ENCODE results near the gene CRYBB1.
A peak's percentile ranks its signal among the peaks of the same experiment; 100 is the strongest.

CRYBB1 gene

GRCh38 chr22:26570864-26571525 lies 46.8 kb downstream of the CRYBB1 start:
- no peak for DNase-seq
- ChIA-PET POLR2A (no interaction called here), CTCF (interaction anchor here (0.7 to 1.5 kb wide), 3 partner anchors 8 to 16 kb away, joined by 3 to 5 read pairs (median 3); no protein-coding TSS in a partner anchor)
- WGBS (ENCODE audit: insufficient coverage) = 90% methylated on average over 13 of the region's 13 CpGs
- Histone ChIP-seq H3K4me1 (ENCODE audit: control extremely low read depth in 1 of 4, control insufficient read depth in 4 of 4, insufficient read depth in 4 of 4, low read length in 3 of 4) (peaks cover 19 to 77% (median 55%) of the 10 kb centered on the region in 4 experiments), H3K27ac (ENCODE audit: insufficient read depth in 1 of 2, low read depth in 1 of 2, low read length in 2 of 2, poor library complexity in 1 of 2, severe bottlenecking in 2 of 2) (no peak overlapping the region), H3K27me3 (replicated peaks in 2 of 5; ENCODE audit: control insufficient read depth in 4 of 5, insufficient read depth in 5 of 5, low read length in 4 of 5) (no peaks in the 10 kb centered on the region), H3K36me3 (ENCODE audit: control insufficient read depth in 4 of 4, insufficient read depth in 4 of 4, low read length in 3 of 4) (peaks cover 0 to 3% (median 0%) of the 10 kb centered on the region in 4 experiments), H3K4me3 (ENCODE audit: control insufficient read depth in 1 of 7, extremely low read depth in 1 of 7, insufficient read depth in 4 of 7, low read depth in 2 of 7, low read length in 6 of 7) (no peak overlapping the region), H3K9me3 (ENCODE audit: control extremely low read depth in 1 of 5, control insufficient read depth in 4 of 5, insufficient read depth in 2 of 5, low read depth in 1 of 5, low read length in 4 of 5) (no peaks in the 10 kb centered on the region)

GRCh38 chr22:26570115-26570514 lies 47.7 kb downstream of the CRYBB1 start:
- Histone ChIP-seq H3K27ac (ENCODE audit: insufficient read depth in 1 of 2, low read depth in 1 of 2, low read length in 2 of 2, poor library complexity in 1 of 2, severe bottlenecking in 2 of 2) (no peak overlapping the region), H3K27me3 (replicated peaks in 2 of 5; ENCODE audit: control insufficient read depth in 4 of 5, insufficient read depth in 5 of 5, low read length in 4 of 5) (no peaks in the 10 kb centered on the region), H3K4me1 (ENCODE audit: control extremely low read depth in 1 of 4, control insufficient read depth in 4 of 4, insufficient read depth in 4 of 4, low read length in 3 of 4) (peaks cover 18 to 76% (median 54%) of the 10 kb centered on the region in 4 experiments), H3K36me3 (ENCODE audit: control insufficient read depth in 4 of 4, insufficient read depth in 4 of 4, low read length in 3 of 4) (peaks cover under 1 to 6% (median 2%) of the 10 kb centered on the region in 4 experiments), H3K4me3 (ENCODE audit: control insufficient read depth in 1 of 7, extremely low read depth in 1 of 7, insufficient read depth in 4 of 7, low read depth in 2 of 7, low read length in 6 of 7) (peak overlapping the region in 2 of 7 experiments; percentile 16 to 26), H3K9me3 (ENCODE audit: control extremely low read depth in 1 of 5, control insufficient read depth in 4 of 5, insufficient read depth in 2 of 5, low read depth in 1 of 5, low read length in 4 of 5) (no peaks in the 10 kb centered on the region)
- WGBS (ENCODE audit: insufficient coverage) = 2% methylated on average over 10 of the region's 10 CpGs
- peak in 2 of 3 donors; percentile 80 to 82 for DNase-seq
- POLR2A ChIA-PET = no interaction called here
- CTCF ChIA-PET = interaction anchor here (0.7 to 1.5 kb wide), 2 partner anchors 13 to 15 kb away, joined by 3 read pairs; no protein-coding TSS in a partner anchor

GRCh38 chr22:26568207-26568706 lies 49.6 kb downstream of the CRYBB1 start:
- H3K27me3 ChIP-seq (replicated peaks in 2 of 5; ENCODE audit: control insufficient read depth in 4 of 5, insufficient read depth in 5 of 5, low read length in 4 of 5) = no peaks in the 10 kb centered on the region
- peaks cover 7 to 57% (median 39%) of the 10 kb centered on the region in 4 experiments for H3K4me1 ChIP-seq (ENCODE audit: control extremely low read depth in 1 of 4, control insufficient read depth in 4 of 4, insufficient read depth in 4 of 4, low read length in 3 of 4)
- H3K4me3 ChIP-seq (ENCODE audit: control insufficient read depth in 1 of 7, extremely low read depth in 1 of 7, insufficient read depth in 4 of 7, low read depth in 2 of 7, low read length in 6 of 7) = no peak overlapping the region
- no peak overlapping the region for H3K27ac ChIP-seq (ENCODE audit: insufficient read depth in 1 of 2, low read depth in 1 of 2, low read length in 2 of 2, poor library complexity in 1 of 2, severe bottlenecking in 2 of 2)
- no peaks in the 10 kb centered on the region for H3K9me3 ChIP-seq (ENCODE audit: control extremely low read depth in 1 of 5, control insufficient read depth in 4 of 5, insufficient read depth in 2 of 5, low read depth in 1 of 5, low read length in 4 of 5)
- ChIA-PET CTCF (no interaction called here), POLR2A (interaction anchor here (1.3 kb wide), 1 partner anchor 15 kb away, joined by 3 read pairs; no protein-coding TSS in a partner anchor)
- 85% methylated on average over 9 of the region's 11 CpGs for WGBS (ENCODE audit: insufficient coverage)
- DNase-seq = no peak
- peaks cover 4 to 15% (median 10%) of the 10 kb centered on the region in 4 experiments for H3K36me3 ChIP-seq (ENCODE audit: control insufficient read depth in 4 of 4, insufficient read depth in 4 of 4, low read length in 3 of 4)

GRCh38 chr22:26567610-26568009 lies 50.2 kb downstream of the CRYBB1 start:
- Histone ChIP-seq H3K4me3 (ENCODE audit: control insufficient read depth in 1 of 7, extremely low read depth in 1 of 7, insufficient read depth in 4 of 7, low read depth in 2 of 7, low read length in 6 of 7) (no peak overlapping the region), H3K36me3 (ENCODE audit: control insufficient read depth in 4 of 4, insufficient read depth in 4 of 4, low read length in 3 of 4) (peaks cover 4 to 15% (median 10%) of the 10 kb centered on the region in 4 experiments), H3K27ac (ENCODE audit: insufficient read depth in 1 of 2, low read depth in 1 of 2, low read length in 2 of 2, poor library complexity in 1 of 2, severe bottlenecking in 2 of 2) (no peak overlapping the region), H3K27me3 (replicated peaks in 2 of 5; ENCODE audit: control insufficient read depth in 4 of 5, insufficient read depth in 5 of 5, low read length in 4 of 5) (no peaks in the 10 kb centered on the region), H3K4me1 (ENCODE audit: control extremely low read depth in 1 of 4, control insufficient read depth in 4 of 4, insufficient read depth in 4 of 4, low read length in 3 of 4) (peaks cover 5 to 51% (median 33%) of the 10 kb centered on the region in 4 experiments), H3K9me3 (ENCODE audit: control extremely low read depth in 1 of 5, control insufficient read depth in 4 of 5, insufficient read depth in 2 of 5, low read depth in 1 of 5, low read length in 4 of 5) (no peaks in the 10 kb centered on the region)
- 100% methylated on average over 1 of the region's 2 CpGs for WGBS (ENCODE audit: insufficient coverage)
- no peak for DNase-seq
- ChIA-PET CTCF (no interaction called here), POLR2A (no interaction called here)

- Histone ChIP-seq H3K4me3 (ENCODE audit: control insufficient read depth in 1 of 7, extremely low read depth in 1 of 7, insufficient read depth in 4 of 7, low read depth in 2 of 7, low read length in 6 of 7) (no peak overlapping the region), H3K36me3 (ENCODE audit: control insufficient read depth in 4 of 4, insufficient read depth in 4 of 4, low read length in 3 of 4) (peaks cover 4 to 15% (median 11%) of the 10 kb centered on the region in 4 experiments), H3K27ac (ENCODE audit: insufficient read depth in 1 of 2, low read depth in 1 of 2, low read length in 2 of 2, poor library complexity in 1 of 2, severe bottlenecking in 2 of 2) (no peak overlapping the region), H3K27me3 (replicated peaks in 2 of 5; ENCODE audit: control insufficient read depth in 4 of 5, insufficient read depth in 5 of 5, low read length in 4 of 5) (no peaks in the 10 kb centered on the region), H3K4me1 (ENCODE audit: control extremely low read depth in 1 of 4, control insufficient read depth in 4 of 4, insufficient read depth in 4 of 4, low read length in 3 of 4) (peaks cover 2 to 45% (median 30%) of the 10 kb centered on the region in 4 experiments), H3K9me3 (ENCODE audit: control extremely low read depth in 1 of 5, control insufficient read depth in 4 of 5, insufficient read depth in 2 of 5, low read depth in 1 of 5, low read length in 4 of 5) (no peaks in the 10 kb centered on the region)
- ChIA-PET POLR2A (no interaction called here), CTCF (no interaction called here)
- 100% methylated on average over 1 of the region's 3 CpGs for WGBS (ENCODE audit: insufficient coverage)
- no peak for DNase-seq
These were observed 50.8 kb downstream of the CRYBB1 start for GRCh38 chr22:26566994-26567393.

GRCh38 chr22:26565889-26566288 lies 51.9 kb downstream of the CRYBB1 start:
- H3K4me1 ChIP-seq (ENCODE audit: control extremely low read depth in 1 of 4, control insufficient read depth in 4 of 4, insufficient read depth in 4 of 4, low read length in 3 of 4) = peaks cover 2 to 36% (median 24%) of the 10 kb centered on the region in 4 experiments
- CTCF ChIA-PET = interaction anchor here (0.8 kb wide), 1 partner anchor 31 kb away, joined by 3 read pairs; no protein-coding TSS in a partner anchor
- peaks cover 4 to 15% (median 12%) of the 10 kb centered on the region in 4 experiments for H3K36me3 ChIP-seq (ENCODE audit: control insufficient read depth in 4 of 4, insufficient read depth in 4 of 4, low read length in 3 of 4)
- POLR2A ChIA-PET = no interaction called here
- peak in 1 of 3 donors; percentile 40 for DNase-seq
- H3K27me3 ChIP-seq (replicated peaks in 2 of 5; ENCODE audit: control insufficient read depth in 4 of 5, insufficient read depth in 5 of 5, low read length in 4 of 5) = no peaks in the 10 kb centered on the region
- 38% methylated on average over 8 of the region's 8 CpGs for WGBS (ENCODE audit: insufficient coverage)
- H3K27ac ChIP-seq (ENCODE audit: insufficient read depth in 1 of 2, low read depth in 1 of 2, low read length in 2 of 2, poor library complexity in 1 of 2, severe bottlenecking in 2 of 2) = no peak overlapping the region
- no peak overlapping the region for H3K4me3 ChIP-seq (ENCODE audit: control insufficient read depth in 1 of 7, extremely low read depth in 1 of 7, insufficient read depth in 4 of 7, low read depth in 2 of 7, low read length in 6 of 7)
- no peaks in the 10 kb centered on the region for H3K9me3 ChIP-seq (ENCODE audit: control extremely low read depth in 1 of 5, control insufficient read depth in 4 of 5, insufficient read depth in 2 of 5, low read depth in 1 of 5, low read length in 4 of 5)

- Histone ChIP-seq H3K36me3 (ENCODE audit: control insufficient read depth in 4 of 4, insufficient read depth in 4 of 4, low read length in 3 of 4) (peaks cover 4 to 15% (median 12%) of the 10 kb centered on the region in 4 experiments), H3K9me3 (ENCODE audit: control extremely low read depth in 1 of 5, control insufficient read depth in 4 of 5, insufficient read depth in 2 of 5, low read depth in 1 of 5, low read length in 4 of 5) (no peaks in the 10 kb centered on the region), H3K27me3 (replicated peaks in 2 of 5; ENCODE audit: control insufficient read depth in 4 of 5, insufficient read depth in 5 of 5, low read length in 4 of 5) (no peaks in the 10 kb centered on the region), H3K4me3 (ENCODE audit: control insufficient read depth in 1 of 7, extremely low read depth in 1 of 7, insufficient read depth in 4 of 7, low read depth in 2 of 7, low read length in 6 of 7) (no peak overlapping the region), H3K4me1 (ENCODE audit: control extremely low read depth in 1 of 4, control insufficient read depth in 4 of 4, insufficient read depth in 4 of 4, low read length in 3 of 4) (peaks cover 0 to 30% (median 20%) of the 10 kb centered on the region in 4 experiments), H3K27ac (ENCODE audit: insufficient read depth in 1 of 2, low read depth in 1 of 2, low read length in 2 of 2, poor library complexity in 1 of 2, severe bottlenecking in 2 of 2) (no peak overlapping the region)
- no peak for DNase-seq
- POLR2A ChIA-PET = no interaction called here
- 95% methylated on average over 6 of the region's 6 CpGs for WGBS (ENCODE audit: insufficient coverage)
- CTCF ChIA-PET = interaction anchor here (0.6 to 1.1 kb wide), 5 partner anchors 10 to 82 kb away, joined by 3 to 5 read pairs (median 3); partner anchors contain the start of genes HPS4 and SRRD
These were observed 52.6 kb downstream of the CRYBB1 start for GRCh38 chr22:26565181-26565580.
